Measurements from ENCODE around the gene NEK11. TPM values are rescaled to one million over a fixed set of nuclear protein-coding genes. Genes with fewer than 3 reads are reported as not detected.

Gene NEK11
- total RNA-seq, 2 experiments from 2014 or later: 1.6 to 4.2 TPM

- Mint-ChIP-seq H3K4me3 (no peak overlapping the region), H3K4me1 (ENCODE audit: low read depth) (no peaks in the 10 kb centered on the region), H3K9me3 (no peaks in the 10 kb centered on the region), H3K27me3 (peaks cover 16% of the 10 kb centered on the region), H3K36me3 (ENCODE audit: low read depth) (no peaks in the 10 kb centered on the region), H3K27ac (no peak overlapping the region)
- Histone ChIP-seq H3K4me3 (ENCODE audit: low read length) (no peak overlapping the region), H3K27ac (ENCODE audit: low read depth in 1 of 2, low read length in 2 of 2) (no peak overlapping the region), H3K27me3 (ENCODE audit: control insufficient read depth in 1 of 2, insufficient read depth in 2 of 2, low read length in 2 of 2) (no peaks in the 10 kb centered on the region), H3K4me1 (ENCODE audit: insufficient read depth, low read length) (no peaks in the 10 kb centered on the region), H3K36me3 (ENCODE audit: insufficient read depth, low read length) (no peaks in the 10 kb centered on the region), H3K9me3 (ENCODE audit: control insufficient read depth in 1 of 2, insufficient read depth in 1 of 2, low read length in 2 of 2) (no peaks in the 10 kb centered on the region)
- TF ChIP-seq CTCF (IDR thresholded peaks at IDR 0.05): no peak
- DNase-seq (no peak), ATAC-seq (ENCODE audit: poor library complexity) (no peak)
- POLR2A ChIA-PET: no interaction called here
- intact Hi-C loops (cut with DNase I, micrococcal nuclease): no loop called here
- CTCF ChIA-PET: no interaction called here
Observed at GRCh38 chr3:131315162-131315561, 288.5 kb downstream of the NEK11 start.

GRCh38 chr3:131317667-131318066 lies 291.0 kb downstream of the NEK11 start:
- no peaks in the 10 kb centered on the region for H3K36me3 ChIP-seq (ENCODE audit: insufficient read depth, low read length)
- no peaks in the 10 kb centered on the region for H3K9me3 ChIP-seq (ENCODE audit: control insufficient read depth in 1 of 2, insufficient read depth in 1 of 2, low read length in 2 of 2)
- TF ChIP-seq CTCF (IDR thresholded peaks at IDR 0.05): no peak
- no peak overlapping the region for H3K27ac ChIP-seq (ENCODE audit: low read depth in 1 of 2, low read length in 2 of 2)
- no peaks in the 10 kb centered on the region for H3K27me3 ChIP-seq (ENCODE audit: control insufficient read depth in 1 of 2, insufficient read depth in 2 of 2, low read length in 2 of 2)
- no peaks in the 10 kb centered on the region for H3K36me3 Mint-ChIP-seq (ENCODE audit: low read depth)
- no peaks in the 10 kb centered on the region for H3K9me3 Mint-ChIP-seq
- no peak overlapping the region for H3K4me3 ChIP-seq (ENCODE audit: low read length)
- peaks cover 16% of the 10 kb centered on the region for H3K27me3 Mint-ChIP-seq
- H3K4me1 ChIP-seq (ENCODE audit: insufficient read depth, low read length): no peaks in the 10 kb centered on the region
- no peak for DNase-seq
- no peaks in the 10 kb centered on the region for H3K4me1 Mint-ChIP-seq (ENCODE audit: low read depth)
- H3K4me3 Mint-ChIP-seq: no peak overlapping the region
- ATAC-seq (ENCODE audit: poor library complexity): no peak
- no peak overlapping the region for H3K27ac Mint-ChIP-seq
- ChIA-PET CTCF (no interaction called here), POLR2A (no interaction called here)
- intact Hi-C loops (cut with DNase I, micrococcal nuclease): no loop called here

GRCh38 chr3:131323014-131323413 lies 296.3 kb downstream of the NEK11 start:
- intact Hi-C loops (cut with DNase I, micrococcal nuclease): no loop called here

More at GRCh38 chr3:131323014-131323413, 296.3 kb downstream of the NEK11 start:
- ATAC-seq (ENCODE audit: poor library complexity) (no peak), DNase-seq (no peak)
- Histone ChIP-seq H3K27me3 (ENCODE audit: control insufficient read depth in 1 of 2, insufficient read depth in 2 of 2, low read length in 2 of 2) (peaks cover 0 to 3% of the 10 kb centered on the region in 2 experiments), H3K9me3 (ENCODE audit: control insufficient read depth in 1 of 2, insufficient read depth in 1 of 2, low read length in 2 of 2) (no peaks in the 10 kb centered on the region), H3K27ac (ENCODE audit: low read depth in 1 of 2, low read length in 2 of 2) (no peak overlapping the region), H3K36me3 (ENCODE audit: insufficient read depth, low read length) (no peaks in the 10 kb centered on the region), H3K4me1 (ENCODE audit: insufficient read depth, low read length) (no peaks in the 10 kb centered on the region), H3K4me3 (ENCODE audit: low read length) (no peak overlapping the region)
- H3K36me3 Mint-ChIP-seq (ENCODE audit: low read depth): no peaks in the 10 kb centered on the region
- CTCF ChIA-PET: no interaction called here
- no peaks in the 10 kb centered on the region for H3K4me1 Mint-ChIP-seq (ENCODE audit: low read depth)
- H3K9me3 Mint-ChIP-seq: no peaks in the 10 kb centered on the region
- no peak for TF ChIP-seq CTCF (IDR thresholded peaks at IDR 0.05)
- peaks cover 11% of the 10 kb centered on the region for H3K27me3 Mint-ChIP-seq
- H3K27ac Mint-ChIP-seq: no peak overlapping the region
- no peak overlapping the region for H3K4me3 Mint-ChIP-seq
- POLR2A ChIA-PET: no interaction called here

Measured in CD4-positive, alpha-beta T cell (primary cell).